Measurements from ENCODE around the gene SMOC1. TPM values are rescaled to one million over a fixed set of nuclear protein-coding genes. Genes with fewer than 3 reads are reported as not detected.

The SMOC1 gene
- total RNA-seq, 1 experiment from 2014 or later = 0.68 TPM

GRCh38 chr14:69860221-69860620, 19.0 kb upstream of the SMOC1 start:
- Histone ChIP-seq H3K4ac (ENCODE audit: low read depth, low read length) (no peak overlapping the region), H3K23me2 (ENCODE audit: insufficient read length, low read depth, low read length, poor library complexity, severe bottlenecking) (no peaks in the 10 kb centered on the region), H3K4me1 (ENCODE audit: insufficient read depth, low read length) (peaks cover 7% of the 10 kb centered on the region; the same call in 1 of the 2 replicates), H4K5ac (ENCODE audit: insufficient read length, low read depth, low read length) (no peak overlapping the region), H2BK15ac (ENCODE audit: low read depth, low read length) (no peak overlapping the region), H2BK20ac (ENCODE audit: low read depth, low read length, poor library complexity, severe bottlenecking) (no peak overlapping the region), H3K27me3 (ENCODE audit: insufficient read depth, low read length) (no peaks in the 10 kb centered on the region), H4K8ac (replicated peaks; ENCODE audit: insufficient read length, low read depth, low read length) (no peak overlapping the region), H3T11ph (ENCODE audit: low read length) (no peak overlapping the region), H2BK120ac (ENCODE audit: low read depth, low read length, poor library complexity, severe bottlenecking) (no peak overlapping the region), H2AFZ (ENCODE audit: low read length) (no peak overlapping the region), H3K23ac (ENCODE audit: insufficient read length, low read depth, low read length) (no peak overlapping the region), H2BK12ac (ENCODE audit: insufficient read length, low read depth, low read length) (no peak overlapping the region), H4K20me1 (ENCODE audit: control insufficient read depth, insufficient read depth, insufficient read length) (no peaks in the 10 kb centered on the region), H4K91ac (ENCODE audit: insufficient read length, low read depth, low read length) (no peak overlapping the region), H3K4me2 (ENCODE audit: insufficient read depth, insufficient read length, low read length) (no peak overlapping the region), H3K9me3 (ENCODE audit: control insufficient read depth, low read depth, low read length) (no peaks in the 10 kb centered on the region), H3K56ac (ENCODE audit: insufficient read length, low read depth, low read length) (no peak overlapping the region), H3K27ac (ENCODE audit: insufficient read length, low read depth, low read length) (no peak overlapping the region), H3K14ac (ENCODE audit: insufficient read depth, low read length) (no peak overlapping the region), H3K79me1 (ENCODE audit: insufficient read depth, low read depth, low read length, poor library complexity, severe bottlenecking) (no peaks in the 10 kb centered on the region), H2BK5ac (ENCODE audit: insufficient read length, low read length) (no peak overlapping the region), H2AK5ac (ENCODE audit: insufficient read length, low read length) (no peak overlapping the region), H3K79me2 (ENCODE audit: insufficient read depth, low read length) (no peaks in the 10 kb centered on the region), H3K18ac (ENCODE audit: insufficient read length, low read depth, low read length) (no peak overlapping the region), H3K9ac (ENCODE audit: extremely low read depth, insufficient read length, low read length) (no peak overlapping the region)
- TF ChIP-seq CTCF (conservative IDR thresholded peaks at IDR 0.05) = no peak
- H3K27ac Mint-ChIP-seq = no peak overlapping the region
- no CpG with 5 or more reads among the region's 12 CpGs for WGBS (ENCODE audit: extremely low coverage, insufficient read length, low lambda C conversion rate)
- peaks cover 21% of the 10 kb centered on the region for H3K27me3 Mint-ChIP-seq (ENCODE audit: low read depth)
- DNase-seq = no peak
- peaks cover 11 to 15% of the 10 kb centered on the region in 2 experiments for H3K9me3 Mint-ChIP-seq
- no peak overlapping the region for H3K4me3 Mint-ChIP-seq
- peaks cover 0 to 9% (median 7%) of the 10 kb centered on the region in 3 experiments; a peak in 3 of 7 replicates for H3K36me3 Mint-ChIP-seq (ENCODE audit: insufficient read depth in 1 of 3, low read depth in 3 of 3)
- peaks cover 20 to 33% of the 10 kb centered on the region in 2 experiments for H3K4me1 Mint-ChIP-seq

Measured in H9 (cell line).